ENCODE results near the gene LIMS2.
A peak's percentile ranks its signal among the peaks of the same experiment; 100 is the strongest.

The LIMS2 gene

DNA sequence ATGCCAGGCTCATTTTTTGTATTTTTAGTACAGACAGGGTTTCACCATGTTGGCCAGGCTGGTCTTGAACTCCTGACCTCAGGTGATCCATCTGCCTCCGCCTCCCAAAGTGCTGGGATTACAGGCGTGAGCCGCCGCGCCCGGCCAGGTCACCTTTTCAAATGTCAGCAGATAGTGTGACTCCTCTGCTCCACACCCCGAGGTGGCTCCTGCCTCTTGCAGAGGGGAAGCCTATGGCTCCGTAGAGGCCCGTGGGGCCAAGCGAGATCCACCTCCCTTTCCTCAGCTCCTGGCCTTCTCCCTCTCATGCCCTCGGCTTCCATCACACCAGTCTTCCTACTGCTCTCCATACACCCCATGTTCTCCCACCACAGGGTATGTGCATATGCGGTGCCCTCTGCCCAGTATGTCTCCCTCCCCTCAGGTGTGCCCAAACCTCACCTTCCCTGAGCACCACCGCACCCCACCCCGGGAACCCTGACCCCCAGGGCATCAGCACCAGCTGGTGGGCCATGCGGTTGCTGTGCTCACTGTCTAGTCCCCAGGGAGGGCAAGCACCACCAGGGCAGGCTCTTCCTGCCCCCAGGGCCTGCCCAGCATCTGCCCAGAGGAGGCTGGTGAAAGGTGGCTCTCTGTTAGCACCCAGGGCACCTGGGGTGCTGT is 18.6 kb downstream of the LIMS2 start:
- no peak for DNase-seq

DNA sequence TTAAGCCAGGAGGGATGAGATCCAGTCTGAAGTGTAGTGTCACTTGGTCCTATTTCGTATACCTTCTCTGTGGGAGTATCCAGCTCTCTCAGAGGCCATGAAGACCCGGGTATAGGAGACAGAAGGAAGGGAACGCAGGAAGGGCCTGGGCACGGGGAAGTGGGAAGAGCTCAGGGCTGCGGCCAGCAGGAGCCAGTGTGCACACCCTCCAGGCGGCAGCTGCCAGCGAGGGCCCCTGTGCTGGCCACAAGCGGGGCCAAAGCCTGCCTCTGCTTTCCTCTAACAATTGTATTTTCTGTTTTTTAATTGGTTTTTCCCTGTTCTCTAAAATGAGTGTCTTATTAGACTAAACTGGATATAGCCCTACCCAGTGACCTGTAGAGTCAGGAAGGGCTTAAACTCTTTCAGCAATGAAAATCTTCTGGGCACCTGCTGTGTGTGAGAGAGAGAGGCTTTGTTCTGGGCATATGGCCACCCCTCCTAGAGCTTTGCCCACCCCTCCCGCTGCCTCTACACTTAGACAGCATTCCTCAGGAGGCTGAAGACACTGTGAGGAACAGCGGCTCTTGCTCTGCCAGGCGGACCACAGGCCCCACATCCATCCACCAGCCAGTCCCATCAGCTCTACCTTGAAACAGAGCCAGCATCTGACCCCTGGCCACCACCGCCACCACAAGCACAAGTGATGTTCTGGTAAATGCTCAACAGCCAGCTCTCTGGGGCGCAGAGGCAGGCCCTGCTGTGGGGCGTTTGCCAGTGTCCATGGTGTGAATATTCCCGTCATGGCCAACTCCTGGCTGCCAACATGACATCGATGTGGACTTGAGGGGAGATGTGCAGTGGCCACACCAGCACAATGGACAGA is 19.9 kb downstream of the LIMS2 start:
- DNase-seq, result no peak

DNA sequence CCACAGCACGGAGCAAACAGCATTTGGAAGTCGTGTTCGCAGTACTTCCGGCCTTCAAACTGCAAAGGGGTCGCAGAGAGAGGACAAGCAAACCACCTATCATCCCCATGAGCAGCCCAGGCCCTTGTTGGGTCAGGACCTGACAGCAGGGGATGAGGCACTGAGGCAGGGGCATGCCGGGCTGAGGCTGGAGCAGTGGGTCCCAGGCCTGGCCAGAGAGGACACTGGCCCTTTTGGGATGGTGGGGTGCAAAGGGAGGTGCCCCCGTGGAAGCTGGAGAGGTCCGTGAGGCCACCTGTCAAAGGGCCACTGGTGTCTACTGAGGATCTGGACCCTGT is 20.5 kb downstream of the LIMS2 start:
- no peak for DNase-seq

DNA sequence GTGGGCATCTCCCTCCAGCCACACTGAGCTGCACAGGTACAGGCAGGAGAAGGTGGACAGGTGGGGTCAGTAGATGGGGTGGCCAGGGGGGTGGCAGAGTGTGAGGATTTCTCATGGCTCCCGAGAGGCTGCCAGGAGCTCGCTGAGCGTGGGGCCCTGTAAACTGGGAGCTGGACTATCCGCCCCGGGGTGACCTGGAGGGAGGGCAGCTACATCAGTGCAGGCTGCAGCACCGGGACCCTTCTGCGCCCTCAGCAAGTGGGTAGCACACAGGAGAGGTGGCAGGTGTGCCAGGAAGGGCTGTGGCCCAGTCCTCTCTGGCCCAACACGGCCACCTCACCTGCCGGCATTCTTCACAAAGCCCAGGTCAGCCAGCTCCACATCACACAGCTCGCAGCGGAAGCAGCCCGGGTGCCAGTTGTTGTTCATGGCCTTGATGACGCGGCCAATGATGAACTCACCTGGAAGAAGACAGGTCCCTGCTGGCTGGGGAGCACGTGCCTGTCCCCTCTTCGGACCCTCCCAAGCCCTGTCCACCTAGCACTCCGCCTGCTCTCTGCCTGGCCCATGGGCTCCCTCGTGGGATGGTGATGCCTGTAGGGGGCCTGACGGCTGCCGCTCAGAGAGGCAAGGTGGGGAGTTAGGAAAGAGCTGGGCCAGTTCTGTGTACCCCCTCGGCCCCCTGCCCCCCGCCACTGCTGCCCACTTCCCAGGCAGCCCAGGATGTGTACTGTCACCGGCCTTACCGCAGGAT is 21.1 kb downstream of the LIMS2 start:
- DNase-seq, result no peak

DNA sequence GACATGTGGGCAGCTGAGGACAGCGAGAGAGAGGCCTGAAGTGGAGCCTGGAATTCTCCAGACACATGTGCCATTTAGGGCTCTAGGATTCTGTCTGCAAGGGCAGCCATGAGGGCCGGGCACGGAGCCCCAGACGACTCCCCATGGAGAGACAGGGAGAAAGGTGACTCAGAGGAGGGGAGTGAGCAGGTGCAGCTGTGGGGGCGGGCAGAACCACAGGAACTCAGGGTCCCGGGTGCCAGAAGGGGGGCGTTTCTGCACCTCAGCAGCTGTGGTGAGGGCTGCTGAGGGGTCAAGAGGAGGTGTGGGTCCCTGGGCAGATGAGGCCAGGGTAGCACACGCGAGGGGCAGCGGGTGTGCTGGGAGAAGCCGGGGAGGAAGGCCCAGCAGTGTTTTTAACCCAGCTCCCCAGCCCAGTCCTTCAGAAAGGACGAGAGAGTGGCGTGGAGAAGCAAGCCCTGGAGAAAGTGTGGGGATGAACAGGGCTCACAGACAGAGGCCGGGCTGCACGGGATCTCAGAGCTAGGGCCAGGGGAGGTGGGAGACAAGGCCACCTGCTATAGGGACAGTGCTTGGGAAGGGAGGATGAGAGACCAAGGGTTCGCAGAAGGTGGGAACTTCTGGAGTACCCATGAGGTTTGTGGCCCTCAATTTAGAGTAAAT is 21.8 kb downstream of the LIMS2 start:
- DNase-seq, result no peak

DNA sequence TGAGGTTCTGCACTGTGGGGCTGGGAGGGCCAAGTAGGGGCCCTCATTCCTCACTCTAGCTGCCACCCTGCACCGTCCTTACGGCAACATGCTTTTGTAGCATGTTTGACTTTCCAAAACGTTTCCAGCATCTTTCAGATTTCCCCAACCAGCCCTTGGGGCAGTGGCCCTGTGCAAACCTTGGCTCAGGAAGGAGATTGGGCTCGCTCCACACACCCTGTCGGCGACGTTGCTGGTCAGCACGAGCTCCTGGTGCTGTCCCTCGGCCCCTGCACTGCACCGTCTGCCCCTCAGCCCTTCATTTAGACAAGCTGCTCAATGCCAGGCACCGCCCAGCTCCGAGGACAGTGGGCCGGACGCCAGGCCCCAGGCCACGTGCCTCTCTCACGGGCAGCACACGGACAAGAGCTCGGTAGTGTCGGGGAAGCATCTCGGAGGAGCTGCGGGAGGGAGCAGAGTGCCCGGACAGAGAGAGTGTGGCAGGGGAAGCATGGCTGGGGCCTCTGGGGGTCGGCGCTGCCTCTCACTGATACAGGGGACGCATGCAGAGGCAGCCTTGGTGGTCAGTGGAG is 22.5 kb downstream of the LIMS2 start:
- no peak for DNase-seq

DNA sequence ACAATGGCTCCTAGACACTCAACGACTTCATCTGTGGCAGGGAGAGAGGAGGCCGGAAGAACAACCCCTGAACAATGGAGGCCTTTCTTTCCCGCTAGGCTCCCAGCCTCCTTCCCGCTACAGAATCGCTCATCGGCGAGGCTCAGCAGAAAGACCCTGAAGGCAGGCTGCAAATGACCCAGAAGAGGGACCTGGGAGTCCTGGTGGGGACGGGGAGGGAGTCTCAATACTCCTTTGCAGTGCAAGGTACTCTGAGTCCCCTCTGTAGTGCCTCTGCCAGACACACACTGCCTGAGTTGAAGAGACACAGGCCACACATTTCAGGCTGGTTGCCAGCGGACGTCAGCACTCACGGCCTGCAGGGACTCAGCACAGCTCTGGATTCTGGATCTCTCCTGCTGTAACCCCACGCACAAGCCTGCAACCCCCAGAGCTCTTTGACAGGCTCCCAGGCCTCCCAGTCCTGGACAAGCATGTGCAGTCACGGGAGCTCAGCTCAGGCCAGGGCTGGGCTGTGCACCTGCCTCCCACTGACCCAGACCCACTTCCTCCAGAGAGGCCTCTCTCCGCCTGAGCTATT is 23.3 kb downstream of the LIMS2 start:
- DNase-seq, result no peak

DNA sequence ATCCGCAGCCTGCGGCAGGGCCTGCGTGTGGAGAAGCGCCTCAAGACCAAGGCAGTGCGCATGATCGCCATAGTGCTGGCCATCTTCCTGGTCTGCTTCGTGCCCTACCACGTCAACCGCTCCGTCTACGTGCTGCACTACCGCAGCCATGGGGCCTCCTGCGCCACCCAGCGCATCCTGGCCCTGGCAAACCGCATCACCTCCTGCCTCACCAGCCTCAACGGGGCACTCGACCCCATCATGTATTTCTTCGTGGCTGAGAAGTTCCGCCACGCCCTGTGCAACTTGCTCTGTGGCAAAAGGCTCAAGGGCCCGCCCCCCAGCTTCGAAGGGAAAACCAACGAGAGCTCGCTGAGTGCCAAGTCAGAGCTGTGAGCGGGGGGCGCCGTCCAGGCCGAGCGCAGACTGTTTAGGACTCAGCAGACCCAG is 23.9 kb downstream of the LIMS2 start:
- DNase-seq, result no peak

DNA sequence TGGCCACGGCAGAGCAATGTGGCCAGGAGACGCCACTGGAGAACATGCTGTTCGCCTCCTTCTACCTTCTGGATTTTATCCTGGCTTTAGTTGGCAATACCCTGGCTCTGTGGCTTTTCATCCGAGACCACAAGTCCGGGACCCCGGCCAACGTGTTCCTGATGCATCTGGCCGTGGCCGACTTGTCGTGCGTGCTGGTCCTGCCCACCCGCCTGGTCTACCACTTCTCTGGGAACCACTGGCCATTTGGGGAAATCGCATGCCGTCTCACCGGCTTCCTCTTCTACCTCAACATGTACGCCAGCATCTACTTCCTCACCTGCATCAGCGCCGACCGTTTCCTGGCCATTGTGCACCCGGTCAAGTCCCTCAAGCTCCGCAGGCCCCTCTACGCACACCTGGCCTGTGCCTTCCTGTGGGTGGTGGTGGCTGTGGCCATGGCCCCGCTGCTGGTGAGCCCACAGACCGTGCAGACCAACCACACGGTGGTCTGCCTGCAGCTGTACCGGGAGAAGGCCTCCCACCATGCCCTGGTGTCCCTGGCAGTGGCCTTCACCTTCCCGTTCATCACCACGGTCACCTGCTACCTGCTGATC is 24.4 kb downstream of the LIMS2 start:
- no peak for DNase-seq

DNA sequence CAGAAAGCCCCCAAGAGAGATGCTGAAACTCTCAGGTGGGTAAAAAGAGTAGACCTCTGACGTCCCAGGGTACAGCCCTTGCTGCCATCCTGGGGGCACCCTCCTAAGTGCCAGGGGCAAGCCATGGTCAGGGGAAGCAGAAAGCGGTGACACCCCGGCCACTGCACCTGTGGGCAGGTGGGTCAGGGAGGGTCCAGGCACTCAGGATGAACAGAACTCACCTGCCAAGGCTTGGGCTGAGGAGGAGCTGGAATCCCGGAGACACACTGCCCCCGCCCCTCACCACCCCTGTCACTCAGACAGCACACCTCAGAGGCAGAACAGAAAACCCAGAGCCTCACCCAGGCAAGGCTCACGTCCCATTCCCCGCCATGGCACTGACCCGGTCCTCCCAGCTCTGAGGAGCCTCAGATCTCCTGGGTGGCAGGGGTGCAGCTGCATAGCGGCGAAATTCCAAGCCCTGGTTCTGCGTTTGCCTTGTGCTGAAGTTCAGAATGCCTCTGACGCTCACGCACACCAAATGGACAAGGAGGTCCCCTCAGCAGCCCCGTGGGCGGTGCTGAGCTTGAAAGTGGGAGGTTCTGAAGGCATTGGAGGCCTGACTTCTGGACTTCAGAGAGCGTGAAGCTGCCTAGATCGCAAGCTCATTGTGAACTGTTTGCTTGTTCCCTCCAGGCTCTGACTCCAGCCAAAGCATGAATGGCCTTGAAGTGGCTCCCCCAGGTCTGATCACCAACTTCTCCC is 25.1 kb downstream of the LIMS2 start:
- no peak for DNase-seq

DNA sequence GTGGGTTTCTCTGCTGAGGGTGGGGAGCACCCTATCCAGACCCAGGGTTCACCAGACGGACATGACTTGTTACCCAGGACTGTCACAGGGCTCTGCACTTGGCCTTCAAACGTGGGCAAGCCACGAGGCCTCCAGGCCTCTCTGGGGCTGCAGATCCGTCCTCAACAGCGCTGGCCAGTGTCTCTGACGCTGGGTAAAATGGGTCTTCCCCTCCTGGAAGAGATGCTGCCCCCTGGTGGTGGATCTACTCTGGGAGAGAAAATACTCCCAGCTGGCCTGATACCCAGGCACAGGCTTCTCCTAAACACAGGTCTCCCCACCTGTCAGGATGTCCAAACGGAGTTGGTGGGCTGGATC is 25.7 kb downstream of the LIMS2 start:
- peak; percentile 83 for DNase-seq

DNA sequence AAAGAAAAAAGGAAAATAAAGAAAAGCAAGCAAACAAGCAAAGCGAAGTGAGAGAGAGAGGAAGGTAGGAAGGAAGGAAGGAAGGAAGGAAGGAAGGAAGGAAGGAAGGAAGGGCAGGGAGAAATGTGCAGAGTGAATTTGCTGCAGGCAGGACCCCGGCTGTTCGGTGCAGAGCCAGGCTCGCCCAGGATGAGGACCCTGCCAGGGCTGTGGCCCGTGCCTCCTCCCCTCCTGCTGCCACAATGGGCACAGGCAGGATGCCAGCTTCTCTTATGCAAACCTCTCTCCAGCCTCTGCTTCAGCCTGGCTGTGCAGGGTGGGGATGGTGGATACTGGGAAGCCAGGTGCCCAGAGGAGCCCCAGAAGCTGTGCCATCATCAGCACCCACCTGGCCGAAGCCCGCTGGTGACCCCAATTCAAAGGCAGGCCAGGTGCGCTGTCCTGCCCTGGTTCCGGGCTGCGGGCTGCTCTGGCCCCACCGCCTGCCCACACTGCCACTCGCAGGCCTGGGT is 26.2 kb downstream of the LIMS2 start:
- no peak for DNase-seq

DNA sequence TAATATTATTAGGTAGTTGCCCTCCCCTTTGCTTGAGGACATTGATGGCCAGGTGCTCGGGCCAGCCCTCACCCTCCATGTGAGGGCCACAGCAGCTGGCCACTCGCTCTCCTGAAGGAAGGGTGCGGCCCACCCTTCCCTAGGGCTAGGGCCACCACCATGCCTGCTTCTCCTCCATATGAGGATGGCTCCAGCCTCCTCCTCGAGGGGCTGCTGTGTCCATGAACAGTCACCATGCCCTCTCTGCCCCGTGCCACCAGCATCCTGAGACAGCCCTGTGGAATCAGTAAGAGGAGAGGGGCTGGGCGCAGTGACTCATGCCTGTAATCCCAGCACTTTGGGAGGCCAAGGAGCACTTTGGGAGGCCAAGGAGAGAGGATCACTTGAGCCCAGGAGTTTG is 27.0 kb downstream of the LIMS2 start:
- no peak for DNase-seq

DNA sequence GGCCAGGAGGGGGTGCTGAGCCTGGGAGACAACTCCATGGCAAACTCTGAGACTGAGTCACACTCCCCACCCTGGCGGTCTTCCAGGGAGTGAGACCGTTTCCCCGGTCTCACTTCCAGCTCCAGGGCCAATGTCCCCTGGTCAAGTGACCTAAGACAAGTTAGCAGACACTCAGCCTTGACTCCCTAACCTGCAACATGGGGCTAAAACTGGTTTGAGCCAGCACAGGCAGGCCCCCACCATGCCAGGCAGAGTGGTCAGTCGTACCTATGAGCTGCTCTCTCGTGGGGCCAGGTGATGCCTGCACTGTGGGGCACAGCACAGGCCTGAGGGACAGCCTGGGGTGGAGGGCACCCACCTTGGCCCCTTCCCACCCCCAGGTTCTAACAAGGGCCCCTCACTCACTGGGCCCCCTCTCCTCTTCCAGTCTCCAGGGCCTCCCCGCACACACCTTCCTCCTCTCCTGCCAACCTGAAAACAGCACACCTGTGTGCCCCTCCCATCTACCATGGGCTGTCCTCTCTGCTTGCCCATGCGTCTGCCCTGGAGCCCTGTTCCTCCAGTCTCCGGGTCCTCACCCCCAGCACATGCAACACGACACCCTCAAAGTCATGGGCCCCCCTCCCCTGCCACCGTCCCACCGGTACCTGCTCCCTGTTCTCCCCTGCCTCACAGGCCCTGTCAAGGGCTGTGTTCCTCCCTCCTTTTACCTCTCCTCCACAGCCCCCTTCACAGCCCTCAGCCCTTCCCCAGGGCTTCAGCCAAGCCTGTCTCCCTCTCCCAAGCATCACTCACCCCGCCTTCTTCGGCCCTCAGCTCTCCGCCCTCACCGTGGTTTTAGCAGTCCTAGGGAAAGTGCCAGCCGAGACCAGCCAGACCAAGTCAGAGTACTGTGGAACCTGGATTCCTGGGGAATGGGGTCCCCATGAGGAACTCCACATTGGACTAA is 27.8 kb downstream of the LIMS2 start:
- DNase-seq, result peak; percentile 68

DNA sequence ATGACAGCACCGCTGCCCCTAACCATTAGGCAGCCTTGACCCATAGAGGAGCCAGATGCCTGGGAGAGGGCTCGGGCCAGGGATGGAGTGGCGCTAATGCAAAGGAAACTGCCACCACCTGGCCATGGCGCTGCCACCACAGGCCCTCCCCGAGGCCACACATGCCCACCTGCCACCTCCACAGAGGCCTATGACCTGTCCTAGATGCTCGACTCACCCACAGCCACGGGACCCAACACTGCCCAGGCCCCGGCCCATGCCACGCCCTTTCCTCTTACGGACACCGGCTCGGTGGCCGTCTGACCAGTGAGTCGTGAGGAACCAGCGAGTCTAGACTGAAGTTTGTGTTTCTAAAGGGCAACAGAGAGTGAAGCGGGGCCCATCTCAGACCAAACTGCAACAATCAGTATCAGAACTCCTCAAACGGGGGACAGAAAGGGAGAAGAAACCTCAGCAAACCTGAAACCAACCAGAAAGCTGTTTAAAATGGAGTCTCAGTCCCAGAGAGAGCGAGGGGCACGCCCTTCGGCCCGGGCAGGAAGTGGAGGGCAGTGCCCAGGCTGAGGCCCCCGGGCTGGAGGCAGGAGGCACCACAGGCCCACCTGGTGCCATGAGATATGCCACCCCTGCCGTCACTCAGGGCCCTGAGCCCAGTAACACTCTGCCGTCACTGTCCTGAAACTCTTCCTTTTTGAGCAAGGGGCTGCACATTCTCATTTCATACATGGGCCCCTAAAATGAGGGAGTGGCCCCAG is 28.7 kb downstream of the LIMS2 start:
- no peak for DNase-seq

DNA sequence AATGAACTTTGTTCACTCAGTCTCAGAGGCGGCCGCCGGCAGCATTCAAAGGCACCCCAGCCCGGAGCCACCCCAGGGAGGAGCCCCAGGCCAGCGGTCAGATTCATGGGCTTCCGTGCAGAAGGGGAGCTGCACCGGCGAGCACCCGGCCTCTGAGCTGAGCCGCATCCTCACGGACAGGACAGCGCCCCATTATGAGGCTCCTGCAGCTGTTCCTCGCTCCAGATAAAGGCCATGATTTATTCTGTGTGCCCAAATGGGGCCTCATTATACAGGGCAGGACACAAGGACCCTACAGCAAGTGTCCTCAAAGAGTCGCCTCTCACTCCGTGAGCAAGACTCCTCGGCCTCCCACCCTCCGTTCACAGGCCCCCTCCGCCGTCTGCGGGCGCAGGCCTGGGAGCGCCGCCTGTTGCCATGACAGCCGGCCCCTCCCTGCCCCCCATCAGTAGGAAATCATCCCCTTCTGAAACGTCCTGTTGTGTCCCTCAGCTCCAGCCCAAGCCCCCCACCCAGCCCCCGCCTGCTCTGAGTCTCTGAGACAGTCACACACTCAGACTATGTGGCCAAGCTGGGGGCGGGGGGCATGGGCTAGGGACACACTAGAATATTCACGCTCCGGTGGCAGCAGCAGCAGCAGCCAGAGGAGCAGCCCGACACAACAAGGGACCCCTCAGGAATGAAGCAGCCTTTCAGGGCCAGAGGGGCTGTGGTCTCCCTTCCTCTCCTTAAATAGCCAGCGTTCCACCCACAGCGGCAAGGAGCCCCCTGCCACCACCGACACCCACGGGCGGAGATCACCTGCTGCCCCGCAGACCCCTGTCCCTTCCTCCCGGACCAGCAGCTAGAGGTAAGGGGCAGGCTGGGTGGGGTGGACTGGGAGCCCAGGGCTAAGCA is 29.7 kb downstream of the LIMS2 start, which contains the start of gene GPR17:
GPR17 (plus strand) TSS at position 759 of the 897 bp plus-strand sequence. CDS start 4,583 bp downstream, outside the sequence.
- no peak for DNase-seq

DNA sequence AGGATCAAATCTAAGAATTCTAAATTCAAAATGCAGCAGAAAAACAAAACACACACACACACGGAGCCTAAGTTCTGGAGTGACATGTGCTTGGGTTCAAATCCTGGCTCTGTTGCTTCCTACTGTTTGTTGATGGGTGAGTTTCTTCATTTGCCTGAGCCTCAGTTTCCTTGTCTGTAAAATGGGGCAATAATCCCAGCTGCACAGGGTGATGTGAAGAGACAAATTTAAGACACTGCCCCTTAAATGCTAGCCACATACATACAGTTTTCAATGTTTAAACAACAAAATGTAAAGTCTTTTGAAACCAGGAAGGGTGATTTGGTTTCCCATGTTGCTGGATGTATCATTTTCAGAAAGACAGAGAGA is 30.3 kb downstream of the LIMS2 start:
- no peak for DNase-seq
